H1 (cell line): ENCODE results near the gene MMP19. TPM values are rescaled to one million over a fixed set of nuclear protein-coding genes. Genes with fewer than 3 reads are reported as not detected.

ENCODE experiments used
- CTCF ChIA-PET: fragments of 300-600 bp; sonication (Branson Sonifier 250); formaldehyde crosslinking; loops from one replicate; lab custom pipeline; 2021; ENCODE audit not compliant: partially characterized antibody; lab: Charles Lee
- POLR2A ChIA-PET: fragments of 300-600 bp; sonication (Branson Sonifier 250); formaldehyde crosslinking; loops from one replicate; lab custom pipeline; 2021; ENCODE audit warnings: inconsistent platforms; ENCODE audit not compliant: partially characterized antibody; lab: Charles Lee
- DNase-seq, 2 experiments: peaks; one replicate each; pipeline versions ENCODE4 v3.0.0 to v3.0.0-alpha.2; 2010 to 2022; ENCODE audit warnings: low spot score in 2 of 2, low read depth in 1 of 2, mixed read lengths in 1 of 2
- FAIRE-seq: peaks from 2 replicates; lab custom pipeline; 2011; peaks lifted over from hg19 to GRCh38; lab: Jason Lieb, UNC
- H2AFZ ChIP-seq: 2 replicates; pipeline ENCODE4 v1.8.1; 2012; ENCODE audit warnings: low read length, inconsistent platforms
- H2AK5ac ChIP-seq: 2 replicates; pipeline ENCODE4 v1.6.1; 2013; ENCODE audit warnings: low read depth, low read length
- H2BK120ac ChIP-seq: replicated peaks from 2 replicates; pipeline ENCODE3; 2013; ENCODE audit warnings: low read depth, low read length, inconsistent platforms
- H2BK12ac ChIP-seq: 2 replicates; pipeline ENCODE4 v1.6.1; 2013; ENCODE audit warnings: low read depth, low read length
- H2BK15ac ChIP-seq: 2 replicates; pipeline ENCODE4 v1.6.1; 2013; ENCODE audit warnings: low read length
- H2BK20ac ChIP-seq: 2 replicates; pipeline ENCODE4 v1.6.1; 2013; ENCODE audit warnings: low read length
- H2BK5ac ChIP-seq: 2 replicates; pipeline ENCODE4 v1.6.1; 2013; ENCODE audit warnings: low read depth, low read length
- H3K14ac ChIP-seq: 2 replicates; pipeline ENCODE4 v1.6.1; 2013; ENCODE audit warnings: inconsistent platforms; ENCODE audit not compliant: insufficient read length
- H3K18ac ChIP-seq: 2 replicates; pipeline ENCODE4 v1.6.1; 2013; ENCODE audit warnings: low read length; ENCODE audit errors: extremely low read depth
- H3K23ac ChIP-seq: 2 replicates; pipeline ENCODE4 v1.6.1; 2013; ENCODE audit warnings: inconsistent platforms; ENCODE audit not compliant: insufficient read length
- H3K23me2 ChIP-seq: 2 replicates; pipeline ENCODE4 v1.6.1; 2013; ENCODE audit warnings: low read depth, low read length
- H3K27ac ChIP-seq: 2 replicates; pipeline ENCODE4 v1.6.1; 2011; ENCODE audit warnings: low read depth, low read length, inconsistent platforms
- H3K27me3 ChIP-seq, 4 experiments: replicated peaks in 1 of 4; 1 replicate in 1 of 4; 2 replicates in 3 of 4; pipeline versions ENCODE4 v1.6.1 to v1.8.1; 2011 to 2013; ENCODE audit warnings: low read length in 3 of 4, mild to moderate bottlenecking in 3 of 4, inconsistent platforms in 2 of 4, mixed read lengths in 2 of 4, moderate library complexity in 1 of 4; ENCODE audit not compliant: control insufficient read depth in 3 of 4, insufficient read depth in 3 of 4; ENCODE audit errors: extremely low read depth in 1 of 4
- H3K36me3 ChIP-seq, 4 experiments: 2 replicates each; pipeline versions ENCODE4 v1.6.1 to v1.8.1; 2011 to 2013; ENCODE audit warnings: mild to moderate bottlenecking in 4 of 4, low read length in 3 of 4, moderate library complexity in 2 of 4, control low read depth in 1 of 4, inconsistent platforms in 1 of 4; ENCODE audit not compliant: insufficient read depth in 4 of 4, control insufficient read depth in 2 of 4
- H3K4ac ChIP-seq: replicated peaks from 2 replicates; pipeline ENCODE3; 2013; ENCODE audit warnings: low read length, low read depth, mixed read lengths, inconsistent platforms; ENCODE audit not compliant: insufficient read length
- H3K4me1 ChIP-seq, 4 experiments: replicated peaks in 1 of 4; 1 replicate in 1 of 4; 2 replicates in 3 of 4; pipeline versions ENCODE4 v1.6.1 to v1.8.1; 2011 to 2013; ENCODE audit warnings: low read length in 3 of 4, inconsistent platforms in 2 of 4, mixed read lengths in 1 of 4; ENCODE audit not compliant: insufficient read depth in 4 of 4, control insufficient read depth in 3 of 4
- H3K4me2 ChIP-seq, 2 experiments: 2 replicates each; pipeline versions ENCODE4 v1.6.1 to v1.8.1; 2011 to 2013; ENCODE audit warnings: low read depth in 2 of 2, low read length in 2 of 2, control low read depth in 1 of 2, inconsistent platforms in 1 of 2, mild to moderate bottlenecking in 1 of 2; ENCODE audit not compliant: insufficient read depth in 1 of 2
- H3K4me3 ChIP-seq, 4 experiments: fragments of 200-600, 300-600 bp in 1 of 4; sonication (generic), shearing (Covaris generic), sonication (Bioruptor Twin) in 1 of 4; 2 replicates each; pipeline versions ENCODE4 v1.5.1 to v1.8.1; 2011 to 2016; ENCODE audit warnings: low read length in 4 of 4, low read depth in 3 of 4, control low read depth in 2 of 4, inconsistent platforms in 2 of 4, mild to moderate bottlenecking in 2 of 4, mixed read lengths in 1 of 4, moderate library complexity in 1 of 4; ENCODE audit not compliant: insufficient read depth in 2 of 4; ENCODE audit errors: extremely low read depth in 1 of 4
- H3K56ac ChIP-seq: replicated peaks from 2 replicates; pipeline ENCODE3; 2013; ENCODE audit warnings: low read depth, mild to moderate bottlenecking, mixed read lengths, low read length, inconsistent platforms; ENCODE audit not compliant: insufficient read length
- H3K79me1 ChIP-seq: 2 replicates; pipeline ENCODE4 v1.6.1; 2013; ENCODE audit warnings: low read depth, low read length, control low read depth
- H3K79me2 ChIP-seq, 2 experiments: 2 replicates each; pipeline versions ENCODE4 v1.6.1 to v1.8.1; 2012 to 2013; ENCODE audit warnings: low read length in 2 of 2, mild to moderate bottlenecking in 2 of 2, inconsistent platforms in 1 of 2; ENCODE audit not compliant: insufficient read depth in 2 of 2, control insufficient read depth in 1 of 2
- H3K9ac ChIP-seq, 4 experiments: replicated peaks in 1 of 4; 1 replicate in 1 of 4; 2 replicates in 3 of 4; pipeline versions ENCODE4 v1.6.1 to v1.8.1; 2011 to 2013; ENCODE audit warnings: low read depth in 3 of 4, low read length in 3 of 4, control low read depth in 2 of 4, mild to moderate bottlenecking in 2 of 4, moderate library complexity in 2 of 4, inconsistent platforms in 1 of 4; ENCODE audit errors: extremely low read depth in 1 of 4
- H3K9me3 ChIP-seq, 2 experiments: 2 replicates each; pipeline versions ENCODE4 v1.6.1 to v1.8.1; 2012 to 2013; ENCODE audit warnings: mild to moderate bottlenecking in 2 of 2, moderate library complexity in 2 of 2, control low read depth in 1 of 2, inconsistent platforms in 1 of 2, low read depth in 1 of 2, low read length in 1 of 2, mixed read lengths in 1 of 2; ENCODE audit not compliant: insufficient read depth in 2 of 2
- H4K20me1 ChIP-seq, 2 experiments: replicated peaks in 1 of 2; 2 replicates each; pipeline versions ENCODE3 to v1.8.1; 2011 to 2013; ENCODE audit warnings: inconsistent platforms in 2 of 2, low read length in 2 of 2, mild to moderate bottlenecking in 1 of 2; ENCODE audit not compliant: insufficient read depth in 2 of 2, control insufficient read depth in 1 of 2
- H4K5ac ChIP-seq: 2 replicates; pipeline ENCODE4 v1.6.1; 2013; ENCODE audit warnings: low read length, low read depth, mixed read lengths, inconsistent platforms; ENCODE audit not compliant: insufficient read length
- H4K8ac ChIP-seq: 2 replicates; pipeline ENCODE4 v1.8.0; 2013; ENCODE audit warnings: mild to moderate bottlenecking, moderate library complexity, low read length, inconsistent platforms; ENCODE audit not compliant: insufficient read depth; ENCODE audit errors: extremely low read depth
- H4K91ac ChIP-seq: replicated peaks from 2 replicates; pipeline ENCODE3; 2013; ENCODE audit warnings: low read length, mixed read lengths, inconsistent platforms; ENCODE audit not compliant: insufficient read length
- CHD1 ChIP-seq: IDR thresholded peaks from 2 replicates; pipeline ENCODE4 v1.6.1; 2012; ENCODE audit warnings: low read depth, low read length, improper control_type of control experiment
- CTBP2 ChIP-seq: IDR thresholded peaks from 2 replicates; pipeline ENCODE4 v1.7.0; 2011; ENCODE audit warnings: borderline replicate concordance, mild to moderate bottlenecking, moderate library complexity, mixed read lengths, low read length; ENCODE audit not compliant: insufficient read depth, insufficient read length
- EZH2 ChIP-seq: fragments of 200-600 bp; sonication (generic); IDR thresholded peaks from 2 replicates; pipeline ENCODE4 v1.7.1; 2012; ENCODE audit warnings: low read depth, mild to moderate bottlenecking, moderate library complexity, low read length, inconsistent platforms; ENCODE audit not compliant: severe bottlenecking
- GTF2F1 ChIP-seq: IDR thresholded peaks from 2 replicates; pipeline ENCODE4 v1.6.1; 2012; ENCODE audit warnings: low read depth, low read length, improper control_type of control experiment, borderline replicate concordance
- HDAC2 ChIP-seq, 2 experiments: fragments of 300-600 bp in 1 of 2; sonication (generic) in 1 of 2; IDR thresholded peaks; 2 replicates each; pipeline ENCODE4 v1.6.1; 2011 to 2012; ENCODE audit warnings: low read depth in 2 of 2, low read length in 2 of 2, mild to moderate bottlenecking in 2 of 2, moderate library complexity in 2 of 2, borderline replicate concordance in 1 of 2, inconsistent platforms in 1 of 2
- RBBP5 ChIP-seq: IDR thresholded peaks from 2 replicates; pipeline ENCODE4 v1.7.1; 2012; ENCODE audit warnings: low read depth, mild to moderate bottlenecking, inconsistent platforms, low read length, moderate library complexity, borderline replicate concordance
- RFX5 ChIP-seq: IDR thresholded peaks from 2 replicates; pipeline ENCODE4 v1.6.1; 2011; ENCODE audit warnings: low read depth, low read length, improper control_type of control experiment, borderline replicate concordance
- TAF7 ChIP-seq: optimal IDR thresholded peaks from 2 replicates; pipeline ENCODE3; 2011; ENCODE audit warnings: low read depth, mild to moderate bottlenecking, inconsistent platforms, low read length, moderate library complexity, borderline replicate concordance
- WGBS, 2 experiments: shearing (Covaris generic) in 1 of 2; methylation state at CpG; one replicate each; pipeline versions ENCODE4 v1.1.6 to v1.1.7; 2013 to 2015; ENCODE audit warnings: low lambda C conversion rate in 2 of 2, mixed read lengths in 2 of 2, inconsistent platforms in 1 of 2, low coverage in 1 of 2, missing lambda C conversion rate in 1 of 2; ENCODE audit not compliant: insufficient replicate concordance in 2 of 2, insufficient coverage in 1 of 2, insufficient read length in 1 of 2; ENCODE audit errors: extremely low coverage in 1 of 2, missing lambda C conversion rate in 1 of 2; 5-methylcytosine and 5-hydroxymethylcytosine counted together
- polyA plus RNA-seq, 7 experiments: library from polyadenylated mRNA; depleted of rRNA in 3 of 7; stranded (reverse) in 5 of 7; unstranded in 2 of 7; fragments of >200 nt in 5 of 7; fragments of 200-250 nt in 2 of 7; gene quantifications; 1 replicate in 5 of 7; 2 replicates in 1 of 7; 4 replicates in 1 of 7; pipeline versions ENCODE4 v1.2.1 to v1.2.3, GENCODE V29; 2011 to 2013; ENCODE audit warnings: missing spikeins in 2 of 7, mixed read lengths in 2 of 7
- total RNA-seq: library from RNA; stranded (reverse); fragmentation: NEBNext Ultra II Directional; extraction: Animal tissue kit (Norgen Biotek cat#: 25700); gene quantifications from 2 replicates; pipeline ENCODE4 v1.2.1, GENCODE V29; 2021
- TF ChIP-seq, protein P1 (sequence below), 3 experiments: IDR thresholded peaks; 1 replicate in 2 of 3; 2 replicates in 1 of 3; pipeline versions ENCODE4 v1.5.1 to v1.6.1; 2011; ENCODE audit warnings: low read length in 3 of 3, mild to moderate bottlenecking in 3 of 3, inconsistent platforms in 2 of 3, low read depth in 1 of 3, moderate library complexity in 1 of 3; ENCODE audit not compliant: insufficient read depth in 1 of 3; ENCODE audit errors: control extremely low read depth in 1 of 3

MMP19 gene
- total and polyA plus RNA-seq, 2 of the 8 experiments (the other 6 are each of a cell fraction or from before 2014, with no cell fraction given) = 2.7 to 3.3 TPM

DNA sequence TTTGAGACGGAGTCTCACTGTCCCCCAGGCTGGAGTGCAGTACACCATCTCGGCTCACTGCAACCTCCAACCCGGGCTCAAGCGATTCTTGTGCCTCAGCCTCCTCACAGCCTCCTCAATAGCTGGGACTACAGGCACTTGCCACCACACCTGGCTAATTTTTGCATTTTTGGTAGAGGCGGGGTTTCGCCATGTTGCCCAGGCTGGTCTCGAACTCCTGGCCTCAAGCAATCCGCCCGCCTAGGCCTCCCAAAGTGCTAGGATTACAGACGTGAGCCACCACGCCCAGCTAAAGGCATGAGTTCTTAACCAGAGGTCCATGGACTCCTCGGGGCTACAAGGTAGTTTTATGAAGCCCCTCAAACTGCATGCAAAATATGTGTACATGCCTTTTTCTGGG lies 27.3 kb downstream of the MMP19 start:
- H2BK15ac ChIP-seq = no peak overlapping the region
- no peak overlapping the region for H2BK120ac ChIP-seq
- H4K20me1 ChIP-seq = peaks cover 5 to 15% of the 10 kb centered on the region in 2 experiments
- H3K79me2 ChIP-seq = peaks cover 43 to 85% of the 10 kb centered on the region in 2 experiments
- peaks cover 4 to 14% (median 7%) of the 10 kb centered on the region in 4 experiments for H3K4me1 ChIP-seq
- peak overlapping the region; percentile 81 to 82; a peak in 2 of 4 replicates for H3K4me2 ChIP-seq
- 93% methylated on average over 12 of the region's 12 CpGs; no CpG with 5 or more reads in 1 of the 2 experiments for WGBS, 2 experiments
- H3K18ac ChIP-seq = no peak overlapping the region
- no peak overlapping the region for H2BK20ac ChIP-seq
- H3K56ac ChIP-seq = no peak overlapping the region
- no peak overlapping the region for H4K91ac ChIP-seq
- H3K4me3 ChIP-seq = peak overlapping the region in 1 of 4 experiments; percentile 95; a peak in 2 of 8 replicates
- no peak overlapping the region for H4K5ac ChIP-seq
- no peak overlapping the region for H3K23ac ChIP-seq
- H3K14ac ChIP-seq = no peak overlapping the region
- no peak overlapping the region; a peak in 1 of 7 replicates for H3K9ac ChIP-seq
- no peak overlapping the region for H3K27ac ChIP-seq
- no peak overlapping the region for H2AK5ac ChIP-seq
- no peak overlapping the region for H4K8ac ChIP-seq
- no peaks in the 10 kb centered on the region for H3K9me3 ChIP-seq
- DNase-seq (no peak), FAIRE-seq (no peak)
- H2BK5ac ChIP-seq = no peak overlapping the region
- H2AFZ ChIP-seq = no peak overlapping the region
- H3K23me2 ChIP-seq = peaks cover 2% of the 10 kb centered on the region; the same call in 1 of the 2 replicates
- peaks cover 6% of the 10 kb centered on the region; the same call in 1 of the 2 replicates for H3K79me1 ChIP-seq
- H3K4ac ChIP-seq = no peak overlapping the region
- no peak overlapping the region for H2BK12ac ChIP-seq
- H3K36me3 ChIP-seq = peaks cover 7 to 26% (median 10%) of the 10 kb centered on the region in 4 experiments
- CTCF ChIA-PET = interaction anchor here (1.2 to 18.0 kb wide), 3 partner anchors 9 to 74 kb away, joined by 3 to 224 read pairs (median 4); partner anchors contain the start of gene GDF11
- H3K27me3 ChIP-seq = no peaks in the 10 kb centered on the region
- POLR2A ChIA-PET = interaction anchor here (0.6 to 14.0 kb wide), 8 partner anchors 6 to 125 kb away, joined by 4 to 133 read pairs (median 42); partner anchors contain the start of genes DNAJC14, ORMDL2 and SARNP
- no peak for TF ChIP-seq TAF7
- no peak for TF ChIP-seq CHD1
- TF ChIP-seq RFX5 = no peak
- TF ChIP-seq, protein P1, sequence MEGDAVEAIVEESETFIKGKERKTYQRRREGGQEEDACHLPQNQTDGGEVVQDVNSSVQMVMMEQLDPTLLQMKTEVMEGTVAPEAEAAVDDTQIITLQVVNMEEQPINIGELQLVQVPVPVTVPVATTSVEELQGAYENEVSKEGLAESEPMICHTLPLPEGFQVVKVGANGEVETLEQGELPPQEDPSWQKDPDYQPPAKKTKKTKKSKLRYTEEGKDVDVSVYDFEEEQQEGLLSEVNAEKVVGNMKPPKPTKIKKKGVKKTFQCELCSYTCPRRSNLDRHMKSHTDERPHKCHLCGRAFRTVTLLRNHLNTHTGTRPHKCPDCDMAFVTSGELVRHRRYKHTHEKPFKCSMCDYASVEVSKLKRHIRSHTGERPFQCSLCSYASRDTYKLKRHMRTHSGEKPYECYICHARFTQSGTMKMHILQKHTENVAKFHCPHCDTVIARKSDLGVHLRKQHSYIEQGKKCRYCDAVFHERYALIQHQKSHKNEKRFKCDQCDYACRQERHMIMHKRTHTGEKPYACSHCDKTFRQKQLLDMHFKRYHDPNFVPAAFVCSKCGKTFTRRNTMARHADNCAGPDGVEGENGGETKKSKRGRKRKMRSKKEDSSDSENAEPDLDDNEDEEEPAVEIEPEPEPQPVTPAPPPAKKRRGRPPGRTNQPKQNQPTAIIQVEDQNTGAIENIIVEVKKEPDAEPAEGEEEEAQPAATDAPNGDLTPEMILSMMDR (IDR thresholded peaks at IDR 0.05; ENCODE audit: control extremely low read depth in 1 of 3, insufficient read depth in 1 of 3, low read depth in 1 of 3, low read length in 3 of 3) = no peak
- TF ChIP-seq GTF2F1 = no peak
- TF ChIP-seq CTBP2 = no peak
- no peak for TF ChIP-seq EZH2
- no peak for TF ChIP-seq RBBP5
- TF ChIP-seq HDAC2 (IDR thresholded peaks at IDR 0.05; ENCODE audit: borderline replicate concordance in 1 of 2, low read depth in 2 of 2, low read length in 2 of 2) = no peak
